HepG2 (cell line): ENCODE data around the gene TMEM266. TPM values are rescaled to one million over a fixed set of nuclear protein-coding genes. Genes with fewer than 3 reads are reported as not detected.

Experiments
- ARID5B ChIP-seq: IDR thresholded peaks from 2 replicates; pipeline ENCODE4 v1.4.0; 2020; ENCODE audit warnings: mild to moderate bottlenecking, missing genetic modification reagents
- ATM ChIP-seq: fragments of 450-650 bp; IDR thresholded peaks from 2 replicates; pipeline ENCODE4 v1.7.1; 2017; ENCODE audit warnings: mild to moderate bottlenecking, borderline replicate concordance
- HNF1B ChIP-seq: sonication (generic); formaldehyde crosslinking; IDR thresholded peaks from 2 replicates; pipeline ENCODE4 v1.5.1; 2020; ENCODE audit warnings: mild to moderate bottlenecking, moderate library complexity, missing genetic modification reagents
- HOXA5 ChIP-seq: sonication (generic); formaldehyde crosslinking; IDR thresholded peaks from 2 replicates; pipeline ENCODE4 v1.4.0; 2020; ENCODE audit warnings: missing genetic modification reagents
- LCORL ChIP-seq, 2 experiments: fragments of 450-650 bp in 1 of 2; sonication (generic) in 1 of 2; formaldehyde crosslinking in 1 of 2; IDR thresholded peaks; 2 replicates each; pipeline versions ENCODE4 v1.5.0 to v1.6.1; 2017 to 2020; ENCODE audit warnings: antibody characterized with exemption in 1 of 2, missing genetic modification reagents in 1 of 2
- MLLT10 ChIP-seq: sonication (generic); formaldehyde crosslinking; IDR thresholded peaks from 2 replicates; pipeline ENCODE4 v1.4.0; 2020; ENCODE audit warnings: missing genetic modification reagents
- SMC3 ChIP-seq: IDR thresholded peaks from 2 replicates; pipeline ENCODE4 v1.6.1; 2011; ENCODE audit warnings: low read length, improper control_type of control experiment
- SOX5 ChIP-seq: IDR thresholded peaks from 2 replicates; pipeline ENCODE4 v1.6.1; 2016; ENCODE audit warnings: borderline replicate concordance
- TBX3 ChIP-seq: fragments of 450-650 bp; IDR thresholded peaks from 2 replicates; pipeline ENCODE4 v1.6.1; 2017; ENCODE audit warnings: antibody characterized with exemption, mild to moderate bottlenecking, inconsistent platforms, borderline replicate concordance
- TOPORS ChIP-seq: sonication (generic); formaldehyde crosslinking; IDR thresholded peaks from 2 replicates; pipeline ENCODE4 v1.8.0; 2023; ENCODE audit warnings: mild to moderate bottlenecking, missing genetic modification reagents
- ZBTB3 ChIP-seq: sonication (generic); formaldehyde crosslinking; IDR thresholded peaks from 2 replicates; pipeline ENCODE4 v1.4.0; 2020; ENCODE audit warnings: low read depth, mild to moderate bottlenecking, moderate library complexity, missing genetic modification reagents, borderline replicate concordance
- ZBTB42 ChIP-seq: sonication (generic); formaldehyde crosslinking; IDR thresholded peaks from 2 replicates; pipeline ENCODE4 v1.5.0; 2020; ENCODE audit warnings: mild to moderate bottlenecking, missing genetic modification reagents
- ZBTB7A ChIP-seq: sonication (generic); formaldehyde crosslinking; IDR thresholded peaks from 2 replicates; pipeline ENCODE4 v1.8.0; 2022; ENCODE audit warnings: mild to moderate bottlenecking, missing genetic modification reagents
- ZNF282 ChIP-seq: fragments of 450-650 bp; IDR thresholded peaks from 2 replicates; pipeline ENCODE4 v1.6.1; 2018; ENCODE audit not compliant: partially characterized antibody
- ZNF292 ChIP-seq: sonication (generic); formaldehyde crosslinking; IDR thresholded peaks from 2 replicates; pipeline ENCODE4 v1.8.1; 2022; ENCODE audit warnings: mild to moderate bottlenecking, low read depth, missing genetic modification reagents, borderline replicate concordance
- ZNF501 ChIP-seq: sonication (generic); formaldehyde crosslinking; IDR thresholded peaks from 2 replicates; pipeline ENCODE4 v1.5.1; 2020; ENCODE audit warnings: mild to moderate bottlenecking, moderate library complexity, missing genetic modification reagents
- ZNF503 ChIP-seq: sonication (generic); formaldehyde crosslinking; IDR thresholded peaks from 2 replicates; pipeline ENCODE4 v1.4.0; 2020; ENCODE audit warnings: missing genetic modification reagents
- ZNF800 ChIP-seq: sonication (generic); formaldehyde crosslinking; IDR thresholded peaks from 2 replicates; pipeline ENCODE4 v1.4.0; 2020; ENCODE audit warnings: missing genetic modification reagents
- ZNF83 ChIP-seq: sonication (generic); formaldehyde crosslinking; IDR thresholded peaks from 2 replicates; pipeline ENCODE4 v1.4.0; 2020; ENCODE audit warnings: missing genetic modification reagents, mild to moderate bottlenecking, borderline replicate concordance
- ZNF891 ChIP-seq: sonication (generic); formaldehyde crosslinking; IDR thresholded peaks from 2 replicates; pipeline ENCODE4 v1.5.0; 2020; ENCODE audit warnings: mild to moderate bottlenecking, missing genetic modification reagents
- polyA plus RNA-seq, 8 experiments: library from polyadenylated mRNA; depleted of rRNA in 3 of 8; stranded (reverse) in 7 of 8; unstranded in 1 of 8; fragments of >200 nt; fragmentation: Illumina TruSeq in 4 of 8; extraction: Trizol in 4 of 8; gene quantifications; 2 replicates each; pipeline versions ENCODE4 v1.2.1 to v1.2.3, GENCODE V29; 2011 to 2016; ENCODE audit warnings: low read depth in 4 of 8, missing spikeins in 1 of 8, mixed read lengths in 1 of 8; ENCODE audit not compliant: insufficient read depth in 1 of 8
- total RNA-seq, 5 experiments: library from RNA; depleted of rRNA; stranded (reverse); fragments of >200 nt; fragmentation: Illumina TruSeq; extraction: Trizol; gene quantifications; 2 replicates each; pipeline ENCODE4 v1.2.3, GENCODE V29; 2016; ENCODE audit warnings: low read depth in 1 of 5

Gene TMEM266
- total and polyA plus RNA-seq, 2 of the 13 experiments (the other 11 are each of a cell fraction or from before 2014, with no cell fraction given) = 0.04 TPM; not detected in 1

- TF ChIP-seq ARID5B (CRISPR knock-in tag) = peak; percentile 46
- peak; percentile 26; the same call in 1 of the 2 replicates for TF ChIP-seq ZNF503 (CRISPR knock-in tag)
- peak; percentile 28; the same call in 1 of the 2 replicates for TF ChIP-seq SMC3
- TF ChIP-seq ZNF800 (CRISPR knock-in tag) = peak; percentile 73; the same call in 1 of the 2 replicates
- TF ChIP-seq ZNF292 (CRISPR knock-in tag) = peak; percentile 27; the same call in 1 of the 2 replicates
- TF ChIP-seq ZNF282 = no peak
- TF ChIP-seq ZNF501 (CRISPR knock-in tag) = peak; percentile 67
- TF ChIP-seq HOXA5 (CRISPR knock-in tag) = no peak
- TF ChIP-seq TBX3 = no peak
- TF ChIP-seq ATM = no peak
- TF ChIP-seq ZBTB7A (CRISPR knock-in tag) = no peak
- TF ChIP-seq ZBTB3 (CRISPR knock-in tag) = no peak
- 0 out of 2 replicates have a peak, but pooled peaks have one; percentile 41 for TF ChIP-seq HNF1B
- TF ChIP-seq ZBTB42 (CRISPR knock-in tag) = no peak
- no peak for TF ChIP-seq ZNF83 (CRISPR knock-in tag)
- TF ChIP-seq TOPORS = no peak
- TF ChIP-seq ZNF891 (CRISPR knock-in tag) = peak; percentile 35; the same call in 1 of the 2 replicates
- TF ChIP-seq MLLT10 = no peak
- TF ChIP-seq SOX5 = 0 out of 2 replicates have a peak, but pooled peaks have one; percentile 9
- TF ChIP-seq LCORL (IDR thresholded peaks at IDR 0.05) = no peak
- TF ChIP-seq LCORL (CRISPR knock-in tag; IDR thresholded peaks at IDR 0.05) = peak; percentile 67; the same call in 1 of the 2 replicates
These were observed 131.2 kb downstream of the TMEM266 start (continued) for GRCh38 chr15:76190751-76191538.
